Hepatocyte (in vitro differentiated cells): ENCODE measurements around the gene HS1BP3. TPM values are rescaled to one million over a fixed set of nuclear protein-coding genes. Genes with fewer than 3 reads are reported as not detected.

Experiments
- DNase-seq: peaks from one replicate; pipeline ENCODE4 v3.0.0-alpha.2; 2016; ENCODE audit warnings: low spot score
- H2AFZ ChIP-seq: fragments of 200-600 bp; sonication (generic); 2 replicates; pipeline ENCODE4 v1.6.0; 2016; ENCODE audit warnings: antibody characterized with exemption, mild to moderate bottlenecking
- H3K27ac ChIP-seq: fragments of 200-600 bp; sonication (generic); 2 replicates; pipeline ENCODE4 v1.5.1; 2016; ENCODE audit warnings: mild to moderate bottlenecking
- H3K27me3 ChIP-seq: fragments of 200-600 bp; sonication (generic); 2 replicates; pipeline ENCODE4 v1.6.1; 2016
- H3K36me3 ChIP-seq: fragments of 200-600 bp; sonication (generic); replicated peaks from 2 replicates; pipeline ENCODE4 v1.5.1; 2016; ENCODE audit warnings: low read depth; ENCODE audit not compliant: insufficient read depth
- H3K4me1 ChIP-seq: fragments of 200-600 bp; sonication (generic); 2 replicates; pipeline ENCODE4 v1.5.1; 2016; ENCODE audit warnings: mild to moderate bottlenecking, moderate library complexity; ENCODE audit not compliant: insufficient read depth
- H3K4me2 ChIP-seq: fragments of 200-600 bp; sonication (generic); 2 replicates; pipeline ENCODE4 v1.6.0; 2016
- H3K4me3 ChIP-seq: fragments of 200-600 bp; sonication (generic); 2 replicates; pipeline ENCODE4 v1.5.1; 2016; ENCODE audit warnings: mild to moderate bottlenecking
- H3K79me2 ChIP-seq: fragments of 200-600 bp; sonication (generic); 2 replicates; pipeline ENCODE4 v1.6.0; 2017; ENCODE audit warnings: mild to moderate bottlenecking
- H3K9me2 ChIP-seq: fragments of 200-600 bp; sonication (generic); replicated peaks from 2 replicates; pipeline ENCODE4 v1.6.0; 2017; ENCODE audit warnings: mild to moderate bottlenecking; ENCODE audit not compliant: insufficient read depth
- H3K9me3 ChIP-seq: fragments of 200-600 bp; sonication (generic); 2 replicates; pipeline ENCODE4 v1.5.1; 2016; ENCODE audit warnings: low read depth, mild to moderate bottlenecking
- H4K20me1 ChIP-seq: fragments of 200-600 bp; sonication (generic); 2 replicates; pipeline ENCODE4 v1.6.0; 2016; ENCODE audit warnings: mild to moderate bottlenecking; ENCODE audit not compliant: insufficient read depth, poor library complexity, severe bottlenecking
- EZH2 ChIP-seq: fragments of 200-600 bp; sonication (generic); IDR thresholded peaks from 2 replicates; pipeline ENCODE4 v1.6.1; 2016; ENCODE audit warnings: antibody characterized with exemption, mild to moderate bottlenecking, borderline replicate concordance
- EZH2phosphoT487 ChIP-seq: fragments of 200-600 bp; sonication (generic); IDR thresholded peaks from one replicate; pipeline ENCODE4 v1.6.1; 2018; ENCODE audit warnings: antibody characterized with exemption, mild to moderate bottlenecking, low read depth, moderate library complexity; ENCODE audit not compliant: unreplicated experiment, severe bottlenecking
- WGBS: methylation state at CpG from one replicate; pipeline ENCODE4 v1.1.6; 2016; ENCODE audit warnings: low lambda C conversion rate; ENCODE audit errors: missing lambda C conversion rate; 5-methylcytosine and 5-hydroxymethylcytosine counted together
- polyA plus RNA-seq: library from polyadenylated mRNA; unstranded; fragments of >200 nt; fragmentation: Nextera tagmentation; extraction: Ambion mirVana; gene quantifications from 2 replicates; pipeline ENCODE4 v1.2.1, GENCODE V29; 2016
- total RNA-seq: library from RNA; depleted of rRNA; stranded (reverse); fragments of >200 nt; gene quantifications from 2 replicates; pipeline ENCODE4 v1.2.3, GENCODE V29; 2014
- TF ChIP-seq, protein P1 (sequence below): fragments of 200-600 bp; sonication (generic); IDR thresholded peaks from 2 replicates; pipeline ENCODE4 v1.5.1; 2016; ENCODE audit warnings: antibody characterized with exemption, mild to moderate bottlenecking; ENCODE audit not compliant: poor library complexity

The HS1BP3 gene
- total and polyA plus RNA-seq, 2 experiments from 2014 or later, result 26.8 to 29.6 TPM

DNA sequence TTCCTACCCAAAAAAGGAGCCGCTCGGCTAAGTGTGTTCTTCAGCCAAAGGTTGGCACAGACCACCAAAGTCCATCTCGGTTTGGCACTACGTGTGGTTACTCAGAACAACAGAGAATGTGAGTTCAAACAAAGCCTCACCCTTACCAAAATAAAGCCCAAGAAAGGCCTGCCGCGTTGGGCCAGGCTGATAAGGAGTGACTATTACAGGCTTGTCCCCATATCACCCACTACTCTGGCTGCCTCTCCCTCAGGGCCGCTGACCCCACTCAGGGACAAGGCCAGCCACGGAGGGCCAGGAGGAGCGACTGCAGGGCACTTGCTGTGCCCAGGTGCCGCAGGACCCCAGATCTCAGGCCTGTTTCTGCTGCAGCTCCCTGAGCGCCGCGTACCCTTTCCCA is 13.8 kb downstream of the HS1BP3 start:
- no peak overlapping the region for H2AFZ ChIP-seq
- H3K36me3 ChIP-seq, result no peaks in the 10 kb centered on the region
- peaks cover 16% of the 10 kb centered on the region for H3K4me1 ChIP-seq
- TF ChIP-seq EZH2phosphoT487 (no peak), EZH2 (no peak)
- TF ChIP-seq, protein P1, sequence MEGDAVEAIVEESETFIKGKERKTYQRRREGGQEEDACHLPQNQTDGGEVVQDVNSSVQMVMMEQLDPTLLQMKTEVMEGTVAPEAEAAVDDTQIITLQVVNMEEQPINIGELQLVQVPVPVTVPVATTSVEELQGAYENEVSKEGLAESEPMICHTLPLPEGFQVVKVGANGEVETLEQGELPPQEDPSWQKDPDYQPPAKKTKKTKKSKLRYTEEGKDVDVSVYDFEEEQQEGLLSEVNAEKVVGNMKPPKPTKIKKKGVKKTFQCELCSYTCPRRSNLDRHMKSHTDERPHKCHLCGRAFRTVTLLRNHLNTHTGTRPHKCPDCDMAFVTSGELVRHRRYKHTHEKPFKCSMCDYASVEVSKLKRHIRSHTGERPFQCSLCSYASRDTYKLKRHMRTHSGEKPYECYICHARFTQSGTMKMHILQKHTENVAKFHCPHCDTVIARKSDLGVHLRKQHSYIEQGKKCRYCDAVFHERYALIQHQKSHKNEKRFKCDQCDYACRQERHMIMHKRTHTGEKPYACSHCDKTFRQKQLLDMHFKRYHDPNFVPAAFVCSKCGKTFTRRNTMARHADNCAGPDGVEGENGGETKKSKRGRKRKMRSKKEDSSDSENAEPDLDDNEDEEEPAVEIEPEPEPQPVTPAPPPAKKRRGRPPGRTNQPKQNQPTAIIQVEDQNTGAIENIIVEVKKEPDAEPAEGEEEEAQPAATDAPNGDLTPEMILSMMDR, result no peak
- H3K9me3 ChIP-seq, result no peaks in the 10 kb centered on the region
- H3K79me2 ChIP-seq, result no peaks in the 10 kb centered on the region
- H3K27me3 ChIP-seq, result no peaks in the 10 kb centered on the region
- 83% methylated on average over 12 of the region's 13 CpGs for WGBS
- no peak overlapping the region for H3K4me3 ChIP-seq
- DNase-seq, result no peak
- H4K20me1 ChIP-seq, result no peaks in the 10 kb centered on the region
- H3K27ac ChIP-seq, result no peak overlapping the region
- H3K9me2 ChIP-seq, result no peaks in the 10 kb centered on the region
- H3K4me2 ChIP-seq, result no peak overlapping the region

DNA sequence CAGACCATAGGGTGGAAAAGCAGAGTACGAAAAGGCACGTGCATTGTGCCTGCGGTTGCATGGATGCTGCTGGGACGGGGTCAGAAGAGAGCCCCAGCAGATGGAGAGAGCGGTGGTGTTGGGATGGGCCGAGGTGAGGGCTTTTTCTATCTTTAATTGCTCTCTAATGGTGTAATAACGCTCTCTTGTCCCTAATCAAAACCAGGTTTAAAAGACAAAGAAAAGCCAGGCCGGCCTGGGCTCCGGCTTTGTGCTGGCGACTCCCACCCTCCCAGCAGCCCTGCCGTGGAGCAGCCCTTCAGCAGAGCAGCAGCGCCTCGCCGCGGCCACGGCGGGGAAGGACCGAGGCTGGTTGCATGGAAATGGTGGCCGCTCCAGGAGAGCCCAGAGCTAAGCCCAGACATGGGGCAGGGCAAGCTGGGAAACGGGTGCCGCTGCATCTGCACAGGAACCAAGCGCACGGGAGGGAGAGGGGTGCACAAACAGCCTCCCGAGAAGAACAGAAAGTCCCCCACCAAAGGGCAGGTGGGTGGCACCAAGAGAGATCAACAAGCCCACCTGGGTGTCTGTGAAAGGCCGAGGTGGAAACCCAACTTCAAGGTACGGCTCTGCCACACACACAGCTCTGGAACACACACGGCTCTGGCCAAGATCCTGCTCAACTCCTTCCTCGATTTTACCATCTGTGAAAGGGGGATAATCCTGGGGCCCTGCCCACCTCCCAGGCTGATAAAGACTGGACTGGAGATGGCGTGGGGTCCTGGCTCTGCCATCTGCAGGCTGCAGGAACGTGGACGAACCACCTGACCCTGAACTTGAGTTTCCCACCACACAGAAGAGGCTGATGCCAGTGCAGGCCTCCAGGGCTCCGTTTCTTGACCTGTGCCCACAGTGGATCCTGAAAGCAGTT is 15.0 kb downstream of the HS1BP3 start:
- H3K4me2 ChIP-seq, result peak overlapping the region; percentile 52
- H3K9me2 ChIP-seq, result no peaks in the 10 kb centered on the region
- WGBS, result 33% methylated on average over 31 of the region's 32 CpGs
- H4K20me1 ChIP-seq, result no peaks in the 10 kb centered on the region
- H3K4me1 ChIP-seq, result peaks cover 16% of the 10 kb centered on the region
- H3K27ac ChIP-seq, result peak overlapping the region; percentile 66
- no peaks in the 10 kb centered on the region for H3K36me3 ChIP-seq
- no peak for TF ChIP-seq EZH2phosphoT487
- TF ChIP-seq, protein P1, result peak; percentile 99
- no peak overlapping the region for H3K4me3 ChIP-seq
- H3K9me3 ChIP-seq, result no peaks in the 10 kb centered on the region
- H2AFZ ChIP-seq, result peak overlapping the region; percentile 38
- no peaks in the 10 kb centered on the region for H3K27me3 ChIP-seq
- no peaks in the 10 kb centered on the region for H3K79me2 ChIP-seq
- peak; percentile 93 for DNase-seq

DNA sequence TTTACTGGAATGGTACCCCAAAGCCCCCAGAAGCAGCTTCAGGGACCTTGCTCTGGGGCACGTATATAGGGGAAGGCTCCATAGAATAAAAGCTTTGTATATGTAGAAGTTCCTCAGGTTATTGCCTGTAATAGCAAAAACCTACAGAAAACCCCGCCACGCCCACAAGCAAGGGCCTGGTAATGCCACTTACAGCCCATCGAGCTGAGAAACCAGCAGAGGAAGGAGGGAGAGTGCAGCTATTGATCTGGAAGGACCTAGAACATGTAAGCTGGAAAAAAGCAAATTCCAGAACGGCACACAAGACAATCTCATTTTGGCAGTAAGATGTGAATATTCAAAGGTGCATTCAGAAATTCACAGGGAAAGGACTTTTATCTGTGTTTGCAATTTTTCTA is 15.8 kb downstream of the HS1BP3 start:
- no peak overlapping the region for H3K4me3 ChIP-seq
- peaks cover 16% of the 10 kb centered on the region for H3K4me1 ChIP-seq
- peak overlapping the region; percentile 38 for H2AFZ ChIP-seq
- no peaks in the 10 kb centered on the region for H3K79me2 ChIP-seq
- peak overlapping the region; percentile 66 for H3K27ac ChIP-seq
- no peaks in the 10 kb centered on the region for H3K9me2 ChIP-seq
- DNase-seq, result no peak
- TF ChIP-seq EZH2 (no peak), EZH2phosphoT487 (no peak)
- TF ChIP-seq, protein P1, result no peak
- H4K20me1 ChIP-seq, result no peaks in the 10 kb centered on the region
- H3K36me3 ChIP-seq, result no peaks in the 10 kb centered on the region
- no peaks in the 10 kb centered on the region for H3K9me3 ChIP-seq
- no peaks in the 10 kb centered on the region for H3K27me3 ChIP-seq
- WGBS, result 71% methylated on average over 5 of the region's 5 CpGs
- H3K4me2 ChIP-seq, result no peak overlapping the region
